Mesothelial cell of epicardium (in vitro differentiated cells): Measurements from ENCODE around the gene UBE2D2. TPM values are rescaled to one million over a fixed set of nuclear protein-coding genes. Genes with fewer than 3 reads are reported as not detected.

Experiments
- DNase-seq, 2 experiments: peaks; one replicate each; pipeline ENCODE4 v3.0.0; 2021; ENCODE audit warnings: low spot score in 2 of 2; ENCODE audit not compliant: unreplicated experiment in 2 of 2
- H3K27ac Mint-ChIP-seq: 2 replicates; pipeline ENCODE4 v1.8.0; 2021; ENCODE audit warnings: mixed read lengths
- H3K27me3 Mint-ChIP-seq: 2 replicates; pipeline ENCODE4 v1.8.0; 2021; ENCODE audit warnings: low read depth, mixed read lengths
- H3K36me3 Mint-ChIP-seq: 2 replicates; pipeline ENCODE4 v1.8.0; 2021; ENCODE audit warnings: mixed read lengths
- H3K4me1 Mint-ChIP-seq: 2 replicates; pipeline ENCODE4 v1.8.0; 2021; ENCODE audit warnings: mixed read lengths
- H3K4me3 Mint-ChIP-seq: 2 replicates; pipeline ENCODE4 v1.8.0; 2021; ENCODE audit warnings: mild to moderate bottlenecking, moderate library complexity, mixed read lengths
- H3K9me3 Mint-ChIP-seq: 2 replicates; pipeline ENCODE4 v1.8.0; 2021; ENCODE audit warnings: mixed read lengths
- CTCF ChIP-seq: fragments of 200-600 bp; sonication (generic); IDR thresholded peaks from one replicate; pipeline ENCODE4 v1.5.0; 2021; ENCODE audit warnings: antibody characterized with exemption; ENCODE audit not compliant: unreplicated experiment
- total RNA-seq: library from RNA; stranded (reverse); gene quantifications from 3 replicates; pipeline ENCODE4 v1.2.1, GENCODE V29; 2021

UBE2D2 gene
- total RNA-seq, 1 donor from 2014 or later, result 119 TPM

- H3K4me3 Mint-ChIP-seq, result no peak overlapping the region
- H3K27ac Mint-ChIP-seq, result peak overlapping the region; percentile 92
- no peak for TF ChIP-seq CTCF
- no peaks in the 10 kb centered on the region for H3K9me3 Mint-ChIP-seq
- H3K27me3 Mint-ChIP-seq, result peaks cover 22% of the 10 kb centered on the region
- DNase-seq, result no peak
- H3K4me1 Mint-ChIP-seq, result peaks cover 48% of the 10 kb centered on the region
- H3K36me3 Mint-ChIP-seq, result no peaks in the 10 kb centered on the region
Measured at GRCh38 chr5:139644001-139644456, 82.9 kb downstream of the UBE2D2 start.

GRCh38 chr5:139644646-139645429 lies 83.7 kb downstream of the UBE2D2 start:
- TF ChIP-seq CTCF, result no peak
- Mint-ChIP-seq H3K4me3 (no peak overlapping the region), H3K27ac (no peak overlapping the region), H3K27me3 (peaks cover 25% of the 10 kb centered on the region), H3K9me3 (no peaks in the 10 kb centered on the region), H3K4me1 (peaks cover 51% of the 10 kb centered on the region), H3K36me3 (no peaks in the 10 kb centered on the region)
- DNase-seq, result no peak

DNA sequence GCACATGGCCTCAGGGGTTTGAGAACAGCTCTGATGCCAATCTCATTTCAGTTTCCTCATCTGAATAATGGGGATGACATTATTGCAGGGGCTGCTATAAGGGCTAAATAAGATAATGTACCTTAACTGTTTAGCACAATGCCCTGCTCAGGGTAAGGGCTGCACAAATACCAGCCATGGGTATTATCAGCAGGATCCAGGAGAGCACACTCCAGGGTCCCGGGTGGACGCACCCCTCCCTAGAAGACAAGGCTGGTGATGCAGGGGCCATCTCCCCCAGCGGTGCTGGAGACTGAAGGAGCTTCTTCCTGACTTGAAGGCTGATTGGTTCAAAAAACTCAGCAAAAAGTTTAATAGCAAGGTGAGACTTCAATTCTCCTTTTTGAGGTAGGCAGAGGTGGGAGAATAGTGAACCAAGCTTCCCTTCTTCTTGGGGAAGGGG lies 84.3 kb downstream of the UBE2D2 start:
- no peaks in the 10 kb centered on the region for H3K9me3 Mint-ChIP-seq
- H3K36me3 Mint-ChIP-seq, result no peaks in the 10 kb centered on the region
- no peak for DNase-seq
- peaks cover 25% of the 10 kb centered on the region for H3K27me3 Mint-ChIP-seq
- TF ChIP-seq CTCF, result no peak
- no peak overlapping the region for H3K4me3 Mint-ChIP-seq
- no peak overlapping the region for H3K27ac Mint-ChIP-seq
- H3K4me1 Mint-ChIP-seq, result peaks cover 52% of the 10 kb centered on the region

- peaks cover 25% of the 10 kb centered on the region for H3K27me3 Mint-ChIP-seq
- no peak overlapping the region for H3K4me3 Mint-ChIP-seq
- TF ChIP-seq CTCF, result no peak
- DNase-seq, result no peak
- H3K36me3 Mint-ChIP-seq, result no peaks in the 10 kb centered on the region
- peaks cover 57% of the 10 kb centered on the region for H3K4me1 Mint-ChIP-seq
- H3K27ac Mint-ChIP-seq, result no peak overlapping the region
- H3K9me3 Mint-ChIP-seq, result no peaks in the 10 kb centered on the region
Measured at GRCh38 chr5:139646111-139646510, 85.0 kb downstream of the UBE2D2 start.

GRCh38 chr5:139646912-139647505 lies 85.9 kb downstream of the UBE2D2 start:
- Mint-ChIP-seq H3K27ac (no peak overlapping the region), H3K36me3 (no peaks in the 10 kb centered on the region), H3K4me1 (peaks cover 57% of the 10 kb centered on the region)

More at GRCh38 chr5:139646912-139647505, 85.9 kb downstream of the UBE2D2 start:
- Mint-ChIP-seq H3K9me3 (no peaks in the 10 kb centered on the region), H3K27me3 (peaks cover 25% of the 10 kb centered on the region), H3K4me3 (peak overlapping the region; percentile 70)
- TF ChIP-seq CTCF, result no peak
- DNase-seq, result no peak
